Mesenchymal stem cell (in vitro differentiated cells and primary cell): ENCODE results near the gene TLR5.
"Not testable (repeated sequence)": the region's sequence is repeated elsewhere in the genome, so short reads cannot be mapped to it uniquely, and the experiment has no call there.

ENCODE experiments used
- DNase-seq: peaks from one replicate; pipeline ENCODE4 v3.0.0-alpha.2; 2013
- H2AFZ ChIP-seq: one replicate; pipeline ENCODE4 v1.6.1; 2013; ENCODE audit warnings: low read depth, mild to moderate bottlenecking, control low read depth, inconsistent platforms, low read length, moderate library complexity
- H2AK5ac ChIP-seq: 2 replicates; pipeline ENCODE4 v1.6.1; 2013; ENCODE audit warnings: low read length, moderate library complexity, mild to moderate bottlenecking, inconsistent platforms; ENCODE audit not compliant: severe bottlenecking
- H2BK120ac ChIP-seq: one replicate; pipeline ENCODE4 v1.6.1; 2013; ENCODE audit warnings: low read depth, mild to moderate bottlenecking, inconsistent platforms, low read length, moderate library complexity
- H2BK12ac ChIP-seq, 2 experiments: one replicate each; pipeline ENCODE4 v1.6.1; 2013; ENCODE audit warnings: inconsistent platforms in 2 of 2, low read length in 2 of 2, mild to moderate bottlenecking in 2 of 2, moderate library complexity in 2 of 2, control low read depth in 1 of 2
- H2BK15ac ChIP-seq: one replicate; pipeline ENCODE4 v1.6.1; 2013; ENCODE audit warnings: mild to moderate bottlenecking, low read depth, inconsistent platforms; ENCODE audit not compliant: poor library complexity, severe bottlenecking
- H2BK5ac ChIP-seq: 2 replicates; pipeline ENCODE4 v1.6.1; 2013; ENCODE audit warnings: low read depth, mild to moderate bottlenecking, low read length, control low read depth, inconsistent platforms; ENCODE audit not compliant: poor library complexity, severe bottlenecking
- H3K14ac ChIP-seq, 2 experiments: one replicate each; pipeline ENCODE4 v1.6.1; 2013; ENCODE audit warnings: inconsistent platforms in 2 of 2, low read length in 2 of 2, control low read depth in 1 of 2, mild to moderate bottlenecking in 1 of 2, moderate library complexity in 1 of 2
- H3K18ac ChIP-seq, 2 experiments: one replicate each; pipeline ENCODE4 v1.6.1; 2013; ENCODE audit warnings: inconsistent platforms in 2 of 2, low read length in 2 of 2, control low read depth in 1 of 2, low read depth in 1 of 2, mild to moderate bottlenecking in 1 of 2
- H3K23ac ChIP-seq, 2 experiments: one replicate each; pipeline ENCODE4 v1.6.1; 2013; ENCODE audit warnings: inconsistent platforms in 2 of 2, low read length in 2 of 2, mild to moderate bottlenecking in 2 of 2, moderate library complexity in 2 of 2, control low read depth in 1 of 2
- H3K27ac ChIP-seq: 2 replicates; pipeline ENCODE4 v1.5.1; 2013; ENCODE audit warnings: mild to moderate bottlenecking, moderate library complexity, low read length, control low read depth, inconsistent platforms; ENCODE audit not compliant: poor library complexity, severe bottlenecking
- H3K27me3 ChIP-seq, 2 experiments: 2 replicates each; pipeline versions ENCODE4 v1.6.1 to v1.7.0; 2013; ENCODE audit warnings: low read length in 2 of 2, mild to moderate bottlenecking in 2 of 2, moderate library complexity in 2 of 2, control low read depth in 1 of 2, inconsistent platforms in 1 of 2; ENCODE audit not compliant: control insufficient read depth in 1 of 2, insufficient read depth in 1 of 2
- H3K36me3 ChIP-seq, 2 experiments: 2 replicates each; pipeline versions ENCODE4 v1.6.1 to v1.7.0; 2013; ENCODE audit warnings: low read length in 2 of 2, control low read depth in 1 of 2, inconsistent platforms in 1 of 2, low read depth in 1 of 2, mild to moderate bottlenecking in 1 of 2; ENCODE audit not compliant: insufficient read depth in 2 of 2, control insufficient read depth in 1 of 2
- H3K4ac ChIP-seq, 2 experiments: one replicate each; pipeline ENCODE4 v1.6.1; 2013; ENCODE audit warnings: inconsistent platforms in 2 of 2, low read length in 2 of 2, mild to moderate bottlenecking in 2 of 2, moderate library complexity in 2 of 2, control low read depth in 1 of 2, low read depth in 1 of 2
- H3K4me1 ChIP-seq: 2 replicates; pipeline ENCODE4 v1.6.1; 2013; ENCODE audit warnings: low read depth, low read length, control low read depth; ENCODE audit not compliant: control insufficient read depth, insufficient read depth
- H3K4me2 ChIP-seq: 2 replicates; pipeline ENCODE4 v1.6.1; 2013; ENCODE audit warnings: low read length, mild to moderate bottlenecking, inconsistent platforms; ENCODE audit not compliant: poor library complexity, severe bottlenecking
- H3K4me3 ChIP-seq, 2 experiments: 2 replicates each; pipeline versions ENCODE4 v1.5.1 to v1.7.0; 2013; ENCODE audit warnings: low read length in 2 of 2, mild to moderate bottlenecking in 2 of 2, control low read depth in 1 of 2, low read depth in 1 of 2; ENCODE audit not compliant: insufficient read depth in 1 of 2
- H3K79me1 ChIP-seq: replicated peaks from 2 replicates; pipeline ENCODE4 v1.6.1; 2013; ENCODE audit warnings: mild to moderate bottlenecking, control low read depth, low read length, inconsistent platforms; ENCODE audit not compliant: poor library complexity, severe bottlenecking
- H3K9ac ChIP-seq: 2 replicates; pipeline ENCODE4 v1.7.0; 2013; ENCODE audit warnings: mild to moderate bottlenecking, low read length, moderate library complexity
- H3K9me3 ChIP-seq: 2 replicates; pipeline ENCODE4 v1.7.0; 2013; ENCODE audit warnings: mild to moderate bottlenecking, low read length; ENCODE audit not compliant: control insufficient read depth
- H4K8ac ChIP-seq: one replicate; pipeline ENCODE4 v1.6.1; 2013; ENCODE audit warnings: inconsistent platforms, mild to moderate bottlenecking, low read length, moderate library complexity
- H4K91ac ChIP-seq: one replicate; pipeline ENCODE4 v1.6.1; 2013; ENCODE audit warnings: mild to moderate bottlenecking, low read length, inconsistent platforms
- WGBS: methylation state at CpG from one replicate; pipeline ENCODE4 v1.1.7; 2013; ENCODE audit warnings: mixed read lengths; 5-methylcytosine and 5-hydroxymethylcytosine counted together

The TLR5 gene

DNA sequence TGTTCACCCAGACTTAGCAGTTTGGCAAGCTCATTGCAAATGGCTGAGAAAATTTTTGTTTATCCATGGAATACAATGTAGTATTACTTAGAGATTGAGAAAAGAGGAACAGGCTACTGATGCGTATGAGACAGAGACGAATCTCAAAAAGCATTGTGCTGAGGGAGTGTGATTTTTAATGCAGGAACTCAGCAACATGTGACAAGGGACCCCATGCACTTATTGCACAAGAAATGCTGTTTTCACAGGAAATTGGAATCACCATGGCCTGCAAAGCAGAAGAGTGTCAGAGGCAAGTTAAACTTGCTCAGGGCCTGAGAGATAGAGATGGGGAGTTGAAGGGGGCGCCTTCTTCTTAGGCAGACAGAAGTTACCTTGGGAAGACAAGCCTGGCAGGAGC is 32.6 kb upstream of the TLR5 start:
- H3K9ac ChIP-seq, result no peak overlapping the region
- no peak for DNase-seq
- H2BK15ac ChIP-seq, result no peak overlapping the region
- no peak overlapping the region for H2BK120ac ChIP-seq
- no peaks in the 10 kb centered on the region for H3K79me1 ChIP-seq
- no peak overlapping the region for H3K23ac ChIP-seq
- H2BK12ac ChIP-seq, result no peak overlapping the region
- H4K8ac ChIP-seq, result no peak overlapping the region
- no peak overlapping the region for H3K4me3 ChIP-seq
- no peak overlapping the region for H3K27ac ChIP-seq
- WGBS, result 80% methylated on average over 3 of the region's 3 CpGs
- H3K18ac ChIP-seq, result no peak overlapping the region
- no peak overlapping the region for H2AK5ac ChIP-seq
- no peak overlapping the region for H3K14ac ChIP-seq
- H4K91ac ChIP-seq, result no peak overlapping the region
- H2AFZ ChIP-seq, result no peak overlapping the region
- no peak overlapping the region for H3K4ac ChIP-seq
- H3K27me3 ChIP-seq, result peaks cover 13 to 17% of the 10 kb centered on the region in 2 experiments
- H3K4me1 ChIP-seq, result no peaks in the 10 kb centered on the region
- H3K4me2 ChIP-seq, result no peak overlapping the region
- H3K36me3 ChIP-seq, result no peaks in the 10 kb centered on the region
- no peak overlapping the region for H2BK5ac ChIP-seq
- no peaks in the 10 kb centered on the region for H3K9me3 ChIP-seq

DNA sequence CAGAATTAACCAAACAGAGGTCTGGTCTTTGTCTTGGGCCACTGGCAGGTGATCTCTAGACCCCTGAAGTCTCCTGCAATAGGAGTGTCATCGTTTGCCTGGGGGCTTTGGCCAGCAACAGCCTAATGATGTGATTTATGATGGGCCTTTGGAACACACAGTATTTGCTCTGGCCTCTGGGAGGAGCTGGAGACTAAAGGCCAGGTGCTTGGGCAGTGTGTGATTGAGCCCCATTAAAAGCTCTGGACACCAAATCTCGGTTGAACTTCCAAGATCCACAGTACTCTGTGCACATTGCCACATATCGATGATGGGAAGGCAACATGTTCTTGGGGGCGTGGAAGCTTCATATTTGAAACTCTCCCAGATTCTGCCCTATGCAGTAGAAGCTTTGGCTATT is 32.0 kb upstream of the TLR5 start:
- Histone ChIP-seq H2BK5ac (no peak overlapping the region), H3K9ac (no peak overlapping the region), H2BK120ac (no peak overlapping the region), H3K27me3 (peaks cover 13 to 17% of the 10 kb centered on the region in 2 experiments), H3K9me3 (no peaks in the 10 kb centered on the region), H3K4me2 (no peak overlapping the region), H3K79me1 (no peaks in the 10 kb centered on the region), H2AFZ (no peak overlapping the region), H3K4me1 (no peaks in the 10 kb centered on the region), H2BK12ac (no peak overlapping the region), H3K36me3 (no peaks in the 10 kb centered on the region), H3K14ac (no peak overlapping the region), H4K91ac (no peak overlapping the region), H2AK5ac (no peak overlapping the region), H3K27ac (no peak overlapping the region), H2BK15ac (no peak overlapping the region), H3K4ac (no peak overlapping the region), H3K4me3 (no peak overlapping the region), H3K23ac (no peak overlapping the region), H3K18ac (no peak overlapping the region), H4K8ac (no peak overlapping the region)
- DNase-seq, result no peak
- WGBS, result 45% methylated on average over 2 of the region's 4 CpGs

DNA sequence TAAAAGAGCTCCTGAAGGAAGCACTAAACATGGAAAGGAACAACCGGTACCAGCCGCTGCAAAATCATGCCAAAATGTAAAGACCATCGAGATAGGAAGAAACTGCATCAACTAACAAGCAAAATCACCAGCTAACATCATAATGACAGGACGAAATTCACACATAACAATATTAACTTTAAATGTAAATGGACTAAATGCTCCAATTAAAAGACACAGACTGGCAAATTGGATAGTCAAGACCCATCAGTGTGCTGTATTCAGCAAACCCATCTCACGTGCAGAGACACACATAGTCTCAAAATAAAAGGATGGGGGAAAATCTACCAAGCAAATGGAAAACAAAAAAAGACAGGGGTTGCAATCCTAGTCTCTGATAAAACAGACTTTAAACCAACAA is 26.4 kb upstream of the TLR5 start:
- H3K27me3 ChIP-seq, H3K23ac ChIP-seq, DNase-seq, H3K79me1 ChIP-seq, H2AK5ac ChIP-seq, H2BK15ac ChIP-seq, H3K9ac ChIP-seq, H3K4ac ChIP-seq, H2BK12ac ChIP-seq, H3K14ac ChIP-seq, H4K91ac ChIP-seq, H2AFZ ChIP-seq, H3K18ac ChIP-seq, H3K27ac ChIP-seq, H2BK120ac ChIP-seq, H3K4me3 ChIP-seq, H3K36me3 ChIP-seq, H3K9me3 ChIP-seq, H3K4me1 ChIP-seq, H2BK5ac ChIP-seq, H3K4me2 ChIP-seq, H4K8ac ChIP-seq: not testable (repeated sequence)
- WGBS, result 17% methylated on average over 1 of the region's 5 CpGs

DNA sequence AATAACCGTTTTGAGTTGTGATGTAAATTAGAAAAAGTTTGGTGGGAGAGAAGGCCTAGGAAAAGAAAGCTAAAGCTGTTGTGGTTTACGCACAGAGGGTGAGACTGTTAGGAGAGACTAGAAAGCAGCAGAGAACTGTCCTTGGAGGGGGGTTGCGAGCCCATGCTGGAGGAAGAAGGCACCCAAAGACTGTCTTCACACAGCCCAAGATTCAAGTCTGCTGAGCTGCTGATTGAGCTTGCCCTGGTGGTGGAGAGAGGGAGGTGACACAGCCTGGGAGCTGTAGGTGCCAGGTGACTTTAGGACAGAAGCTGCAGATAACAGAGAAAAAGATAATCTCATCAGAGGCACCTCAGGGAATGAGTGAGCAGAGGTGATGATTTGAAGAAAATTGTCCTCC is 18.3 kb upstream of the TLR5 start:
- Histone ChIP-seq H3K23ac (no peak overlapping the region), H3K9me3 (no peaks in the 10 kb centered on the region), H4K8ac (no peak overlapping the region), H2BK12ac (no peak overlapping the region), H3K4me2 (no peak overlapping the region), H3K18ac (no peak overlapping the region), H2AK5ac (no peak overlapping the region), H2AFZ (no peak overlapping the region), H3K9ac (no peak overlapping the region), H3K27ac (no peak overlapping the region), H4K91ac (no peak overlapping the region), H3K14ac (no peak overlapping the region), H2BK5ac (no peak overlapping the region), H3K36me3 (no peaks in the 10 kb centered on the region), H2BK120ac (no peak overlapping the region), H3K27me3 (peaks cover 31 to 35% of the 10 kb centered on the region in 2 experiments), H3K79me1 (no peaks in the 10 kb centered on the region), H3K4me3 (no peak overlapping the region), H3K4me1 (no peaks in the 10 kb centered on the region), H2BK15ac (no peak overlapping the region), H3K4ac (no peak overlapping the region)
- DNase-seq, result no peak
- 67% methylated on average over 3 of the region's 3 CpGs for WGBS
